Activated B cell treated with CpG ODN at 0.5 μM for 24 hours (primary cell): ENCODE results near the gene OR52N4. TPM values are rescaled to one million over a fixed set of nuclear protein-coding genes. Genes with fewer than 3 reads are reported as not detected.
"Not testable (repeated sequence)": the region's sequence is repeated elsewhere in the genome, so short reads cannot be mapped to it uniquely, and the experiment has no call there.

Experiments
- ATAC-seq: fragments of 200-7000 bp; cut with Tn5 transposase; one replicate; pipeline ENCODE4 v1.10.0; 2021; ENCODE audit warnings: low read depth, mild to moderate bottlenecking, moderate library complexity
- CTCF ChIA-PET: fragments of 350-600 bp; sonication (Branson Sonifier 250); formaldehyde crosslinking; loops from one replicate; lab custom pipeline; 2021; ENCODE audit warnings: antibody characterized with exemption; lab: Charles Lee
- POLR2A ChIA-PET: fragments of 350-600 bp; sonication (Branson Sonifier 250); formaldehyde crosslinking; loops from one replicate; lab custom pipeline; 2021; ENCODE audit warnings: antibody characterized with exemption; lab: Charles Lee
- DNase-seq: peaks from one replicate; pipeline ENCODE4 v3.0.0; 2022
- H3K27ac Mint-ChIP-seq: one replicate; pipeline ENCODE4 v1.8.0; 2020; ENCODE audit warnings: mixed read lengths
- H3K27me3 Mint-ChIP-seq: one replicate; pipeline ENCODE4 v1.8.0; 2021; ENCODE audit warnings: mixed read lengths
- H3K36me3 Mint-ChIP-seq: one replicate; pipeline ENCODE4 v1.8.0; 2021; ENCODE audit warnings: low read depth, mixed read lengths
- H3K4me1 Mint-ChIP-seq: one replicate; pipeline ENCODE4 v1.8.0; 2021; ENCODE audit warnings: mixed read lengths
- H3K4me3 Mint-ChIP-seq: one replicate; pipeline ENCODE4 v1.8.0; 2020; ENCODE audit warnings: mild to moderate bottlenecking, mixed read lengths
- H3K9me3 Mint-ChIP-seq: one replicate; pipeline ENCODE4 v1.8.0; 2020; ENCODE audit warnings: mixed read lengths
- CTCF ChIP-seq: fragments of 200-600 bp; IDR thresholded peaks from one replicate; pipeline ENCODE4 v1.8.0; 2022; ENCODE audit warnings: antibody characterized with exemption, mild to moderate bottlenecking
- intact Hi-C: fragments of 100-400 bp; cut with micrococcal nuclease; formaldehyde crosslinking; loops from one replicate; pipeline ENCODE4 v1.15.1; 2024
- total RNA-seq: library from RNA; stranded (reverse); gene quantifications from 2 replicates; pipeline ENCODE4 v1.2.3, GENCODE V29; 2022

The OR52N4 gene
- 1.1 and 2.2 TPM in 2 replicates for total RNA-seq

DNA sequence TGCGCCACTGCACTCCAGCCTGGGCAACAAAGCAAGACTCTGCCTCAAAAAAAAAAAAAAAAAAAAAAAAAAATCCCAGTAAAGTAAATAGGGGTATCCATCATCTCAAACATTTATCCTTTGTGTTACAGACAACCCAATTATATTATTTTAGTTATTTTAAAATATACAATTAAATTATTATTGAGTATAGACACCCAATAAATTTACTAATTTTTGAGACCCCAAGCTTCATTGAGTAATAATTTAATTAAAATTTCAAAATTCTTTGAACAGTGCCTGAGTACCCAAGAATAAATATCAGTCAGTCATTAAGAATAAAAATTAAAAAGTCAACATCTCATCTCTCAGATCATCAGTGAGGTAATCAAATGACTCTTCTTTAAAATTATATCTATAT, at the start of gene OR52N4:
OR52N4 (plus strand) TSS at position 301 of the 400 bp plus-strand sequence. CDS start 498 bp downstream, outside the sequence.
- Mint-ChIP-seq H3K4me1 (no peaks in the 10 kb centered on the region), H3K27me3 (no peaks in the 10 kb centered on the region), H3K9me3 (no peaks in the 10 kb centered on the region), H3K4me3 (no peak within 1 kb of the TSS), H3K36me3 (no peaks in the 10 kb centered on the region), H3K27ac (no peak within 1 kb of the TSS)
- no peak for DNase-seq
- intact Hi-C loops = no loop called here
- ChIA-PET POLR2A (no interaction called here), CTCF (no interaction called here)
- no peak for ATAC-seq
- no peak for TF ChIP-seq CTCF

DNA sequence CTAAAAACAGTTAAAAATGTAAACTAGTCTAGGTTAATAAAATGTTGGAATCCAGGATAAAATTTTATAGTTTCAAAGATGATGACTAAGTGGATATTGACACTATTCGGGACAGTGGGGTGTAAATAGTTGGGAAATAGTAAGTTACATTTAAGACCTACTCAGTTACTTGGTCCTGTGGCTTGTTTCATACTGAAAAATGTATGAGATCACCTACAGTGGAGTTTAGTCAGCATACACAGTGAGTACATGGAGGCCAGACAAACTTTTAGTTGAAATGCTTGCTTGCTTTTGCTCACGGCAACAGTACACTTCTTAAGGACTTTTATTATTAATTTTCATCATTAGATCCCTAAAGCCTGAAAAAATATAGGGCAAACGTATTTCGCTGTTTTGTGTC, 48.4 kb upstream of the OR52N4 start:
- Mint-ChIP-seq H3K27ac (peak overlapping the region; percentile 50), H3K36me3 (peaks cover 79% of the 10 kb centered on the region), H3K4me3 (no peak overlapping the region), H3K27me3 (no peaks in the 10 kb centered on the region), H3K9me3 (no peaks in the 10 kb centered on the region), H3K4me1 (peaks cover 27% of the 10 kb centered on the region)
- DNase-seq = no peak
- CTCF ChIA-PET = interaction anchor here (2.2 kb wide), 1 partner anchor 21 kb away, joined by 10 read pairs; the partner anchor contains the start of gene TRIM5
- no peak for TF ChIP-seq CTCF
- POLR2A ChIA-PET = interaction anchor here (0.7 to 3.4 kb wide), 3 partner anchors 13 to 21 kb away, joined by 3 to 25 read pairs (median 14); partner anchors contain the start of genes TRIM22 and TRIM5
- intact Hi-C loops = no loop called here
- no peak for ATAC-seq

DNA sequence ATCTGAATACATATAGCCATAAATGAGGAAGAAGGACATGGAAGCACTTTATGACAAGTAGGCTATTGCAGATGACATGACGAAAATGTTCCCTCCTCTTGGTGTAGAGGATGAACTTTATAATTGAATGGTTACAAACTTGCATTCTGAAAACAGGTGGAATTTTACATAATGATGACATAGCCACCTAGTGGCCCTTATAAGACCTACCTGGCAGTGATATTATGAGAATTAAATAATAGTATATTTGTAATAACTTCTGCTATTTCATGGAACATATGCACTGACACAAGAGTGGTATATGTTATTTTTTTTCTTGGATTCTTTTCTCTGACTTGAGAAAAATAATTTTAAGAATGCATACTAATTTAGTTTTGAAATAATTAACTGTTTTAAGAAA, 41.5 kb upstream of the OR52N4 start:
- CTCF ChIA-PET = interaction anchor here (2.5 to 4.8 kb wide), 2 partner anchors 11 to 28 kb away, joined by 10 to 52 read pairs; partner anchors contain the start of gene TRIM5
- Mint-ChIP-seq H3K4me1 (no peaks in the 10 kb centered on the region), H3K9me3 (no peaks in the 10 kb centered on the region), H3K27me3 (no peaks in the 10 kb centered on the region), H3K27ac (no peak overlapping the region), H3K36me3 (peaks cover 33% of the 10 kb centered on the region), H3K4me3 (no peak overlapping the region)
- ATAC-seq (peak; percentile 52), DNase-seq (no peak)
- intact Hi-C loops = loop anchor here (1.0 to 5.0 kb wide), 5 partner anchors 11 to 236 kb away; no protein-coding TSS in a partner anchor
- POLR2A ChIA-PET = interaction anchor here (1.0 to 4.2 kb wide), 3 partner anchors 12 to 27 kb away, joined by 3 to 24 read pairs (median 5); partner anchors contain the start of genes TRIM22 and TRIM5
- TF ChIP-seq CTCF = no peak

- H3K4me1 Mint-ChIP-seq = no peaks in the 10 kb centered on the region
- no peak overlapping the region for H3K27ac Mint-ChIP-seq
- H3K4me3 Mint-ChIP-seq = no peak overlapping the region
- ChIA-PET CTCF (interaction anchor here (0.8 to 4.8 kb wide), 5 partner anchors 12 to 114 kb away, joined by 3 to 52 read pairs (median 10); partner anchors contain the start of genes TRIM22 and TRIM5), POLR2A (interaction anchor here (1.0 to 4.2 kb wide), 3 partner anchors 13 to 29 kb away, joined by 3 to 24 read pairs (median 5); partner anchors contain the start of genes TRIM22 and TRIM5)
- H3K27me3 Mint-ChIP-seq = no peaks in the 10 kb centered on the region
- intact Hi-C loops = loop anchor here (2.0 to 5.0 kb wide), 2 partner anchors 41 to 237 kb away; no protein-coding TSS in a partner anchor
- DNase-seq (no peak), ATAC-seq (no peak)
- H3K9me3 Mint-ChIP-seq = no peaks in the 10 kb centered on the region
- peaks cover 28% of the 10 kb centered on the region for H3K36me3 Mint-ChIP-seq
- TF ChIP-seq CTCF = no peak
These were observed 40.3 kb upstream of the OR52N4 start for GRCh38 chr11:5713695-5714094.

- intact Hi-C loops, ATAC-seq, POLR2A ChIA-PET: not testable (repeated sequence)
These were observed 37.5 kb upstream of the OR52N4 start for GRCh38 chr11:5716518-5716917.

More at GRCh38 chr11:5716518-5716917, 37.5 kb upstream of the OR52N4 start:
- H3K27me3 Mint-ChIP-seq, H3K9me3 Mint-ChIP-seq, H3K27ac Mint-ChIP-seq, H3K4me1 Mint-ChIP-seq, DNase-seq, H3K4me3 Mint-ChIP-seq, CTCF ChIA-PET: not testable (repeated sequence)
- H3K36me3 Mint-ChIP-seq = peaks cover 15% of the 10 kb centered on the region
